ENCODE results near the gene CUL2. TPM values are rescaled to one million over a fixed set of nuclear protein-coding genes. Genes with fewer than 3 reads are reported as not detected.
"Not testable (repeated sequence)": the region's sequence is repeated elsewhere in the genome, so short reads cannot be mapped to it uniquely, and the experiment has no call there.

The CUL2 gene
- total and polyA plus RNA-seq, 2 experiments from 2014 or later = 17.2 to 38.3 TPM

GRCh38 chr10:34971606-34972334 lies 118.4 kb downstream of the CUL2 start:
- H2AFZ ChIP-seq; H3K9me2 ChIP-seq (ENCODE audit: insufficient read depth); H3K79me2 ChIP-seq (replicated peaks; ENCODE audit: insufficient read depth); H3K27ac Mint-ChIP-seq; H3K27me3 ChIP-seq (ENCODE audit: insufficient read depth); H3K4me1 Mint-ChIP-seq; H3K4me1 ChIP-seq (ENCODE audit: insufficient read depth); H3K4me3 Mint-ChIP-seq; H3K27ac ChIP-seq (ENCODE audit: low read depth); DNase-seq (ENCODE audit: low spot score); H4K20me1 ChIP-seq (replicated peaks; ENCODE audit: insufficient read depth); ATAC-seq; H3K36me3 ChIP-seq (ENCODE audit: insufficient read depth); H3F3A ChIP-seq (replicated peaks; ENCODE audit: low read depth); H3K4me2 ChIP-seq; H3K4me3 ChIP-seq; H3K27me3 Mint-ChIP-seq (ENCODE audit: insufficient read depth, low read depth, poor library complexity): not testable (repeated sequence)
- peaks cover 13% of the 10 kb centered on the region for H3K36me3 Mint-ChIP-seq (ENCODE audit: low read depth)
- peaks cover 20% of the 10 kb centered on the region for H3K9me3 Mint-ChIP-seq

GRCh38 chr10:34969171-34969570 lies 121.0 kb downstream of the CUL2 start:
- Histone ChIP-seq H3K27ac (ENCODE audit: low read depth) (no peak overlapping the region), H3F3A (replicated peaks; ENCODE audit: low read depth) (no peaks in the 10 kb centered on the region), H3K4me1 (ENCODE audit: insufficient read depth) (no peaks in the 10 kb centered on the region), H2AFZ (peak overlapping the region; percentile 86), H3K4me3 (no peak overlapping the region), H3K9me2 (ENCODE audit: insufficient read depth) (no peaks in the 10 kb centered on the region), H3K4me2 (no peak overlapping the region), H3K27me3 (ENCODE audit: insufficient read depth) (no peaks in the 10 kb centered on the region), H3K36me3 (ENCODE audit: insufficient read depth) (no peaks in the 10 kb centered on the region), H4K20me1 (replicated peaks; ENCODE audit: insufficient read depth) (no peaks in the 10 kb centered on the region), H3K79me2 (replicated peaks; ENCODE audit: insufficient read depth) (no peaks in the 10 kb centered on the region)
- DNase-seq (ENCODE audit: low spot score) (no peak), ATAC-seq (no peak)
- Mint-ChIP-seq H3K27me3 (ENCODE audit: insufficient read depth, low read depth, poor library complexity) (no peaks in the 10 kb centered on the region), H3K4me3 (no peak overlapping the region), H3K9me3 (no peaks in the 10 kb centered on the region), H3K4me1 (peaks cover 3% of the 10 kb centered on the region; the same call in 1 of the 3 replicates), H3K36me3 (ENCODE audit: low read depth) (no peaks in the 10 kb centered on the region), H3K27ac (no peak overlapping the region)
- TF ChIP-seq NANOG (IDR thresholded peaks at IDR 0.05; ENCODE audit: borderline replicate concordance) (no peak), CREB1 (CRISPR knock-in tag; IDR thresholded peaks at IDR 0.05; ENCODE audit: low read depth) (no peak), JUNB (IDR thresholded peaks at IDR 0.05; ENCODE audit: unreplicated experiment) (no peak), EZH2phosphoT487 (IDR thresholded peaks at IDR 0.05; ENCODE audit: unreplicated experiment) (no peak)

- H3K4me3 Mint-ChIP-seq = no peak overlapping the region
- no peak for ATAC-seq
Measured at GRCh38 chr10:34967335-34967880, 122.7 kb downstream of the CUL2 start.

GRCh38 chr10:34966451-34966850 lies 123.7 kb downstream of the CUL2 start:
- Histone ChIP-seq H3K4me2 (no peak overlapping the region), H3K27ac (ENCODE audit: low read depth) (no peak overlapping the region), H3K4me1 (ENCODE audit: insufficient read depth) (no peaks in the 10 kb centered on the region), H3K27me3 (ENCODE audit: insufficient read depth) (no peaks in the 10 kb centered on the region), H3K36me3 (ENCODE audit: insufficient read depth) (no peaks in the 10 kb centered on the region), H3F3A (replicated peaks; ENCODE audit: low read depth) (no peaks in the 10 kb centered on the region), H2AFZ (no peak overlapping the region), H4K20me1 (replicated peaks; ENCODE audit: insufficient read depth) (no peaks in the 10 kb centered on the region), H3K4me3 (no peak overlapping the region), H3K9me2 (ENCODE audit: insufficient read depth) (no peaks in the 10 kb centered on the region), H3K79me2 (replicated peaks; ENCODE audit: insufficient read depth) (no peaks in the 10 kb centered on the region)
- Mint-ChIP-seq H3K4me1 (no peaks in the 10 kb centered on the region), H3K36me3 (ENCODE audit: low read depth) (no peaks in the 10 kb centered on the region), H3K9me3 (no peaks in the 10 kb centered on the region), H3K27me3 (ENCODE audit: insufficient read depth, low read depth, poor library complexity) (no peaks in the 10 kb centered on the region), H3K27ac (no peak overlapping the region), H3K4me3 (no peak overlapping the region)
- ATAC-seq (no peak), DNase-seq (ENCODE audit: low spot score) (no peak)
- TF ChIP-seq ETS1 (IDR thresholded peaks at IDR 0.05) (no peak), EZH2 (IDR thresholded peaks at IDR 0.05; ENCODE audit: low read depth, unreplicated experiment) (no peak), REST (IDR thresholded peaks at IDR 0.05; ENCODE audit: unreplicated experiment) (no peak), CREB1 (CRISPR knock-in tag; IDR thresholded peaks at IDR 0.05; ENCODE audit: low read depth) (no peak), STAT1 (IDR thresholded peaks at IDR 0.05; ENCODE audit: unreplicated experiment) (no peak), NANOG (IDR thresholded peaks at IDR 0.05; ENCODE audit: borderline replicate concordance) (no peak), JUNB (IDR thresholded peaks at IDR 0.05; ENCODE audit: unreplicated experiment) (no peak), ZNF331 (CRISPR knock-in tag; IDR thresholded peaks at IDR 0.05; ENCODE audit: low read depth) (no peak)

More at GRCh38 chr10:34967335-34967880, 122.7 kb downstream of the CUL2 start:
- Mint-ChIP-seq H3K36me3 (ENCODE audit: low read depth) (no peaks in the 10 kb centered on the region), H3K27me3 (ENCODE audit: insufficient read depth, low read depth, poor library complexity) (no peaks in the 10 kb centered on the region), H3K4me1 (no peaks in the 10 kb centered on the region), H3K27ac (no peak overlapping the region), H3K9me3 (no peaks in the 10 kb centered on the region)
- Histone ChIP-seq H3K27ac (ENCODE audit: low read depth) (no peak overlapping the region), H3F3A (replicated peaks; ENCODE audit: low read depth) (no peaks in the 10 kb centered on the region), H3K36me3 (ENCODE audit: insufficient read depth) (no peaks in the 10 kb centered on the region), H3K4me3 (no peak overlapping the region), H3K4me1 (ENCODE audit: insufficient read depth) (no peaks in the 10 kb centered on the region), H3K79me2 (replicated peaks; ENCODE audit: insufficient read depth) (no peaks in the 10 kb centered on the region), H4K20me1 (replicated peaks; ENCODE audit: insufficient read depth) (no peaks in the 10 kb centered on the region), H3K27me3 (ENCODE audit: insufficient read depth) (no peaks in the 10 kb centered on the region), H3K9me2 (ENCODE audit: insufficient read depth) (no peaks in the 10 kb centered on the region), H3K4me2 (no peak overlapping the region), H2AFZ (peak overlapping the region; percentile 84)
- DNase-seq (ENCODE audit: low spot score) = no peak
- TF ChIP-seq CREB1 (CRISPR knock-in tag; IDR thresholded peaks at IDR 0.05; ENCODE audit: low read depth) = no peak

All from GM23338 (cell line).